IMR-90 (cell line): ENCODE data around the gene TRIM38. TPM values are rescaled to one million over a fixed set of nuclear protein-coding genes. Genes with fewer than 3 reads are reported as not detected.

Experiments
- ATAC-seq: fragments of 200-7000 bp; cut with Tn5 transposase; 2 replicates; pipeline ENCODE4 v1.9.1; 2020; ENCODE audit warnings: low read depth, mild to moderate bottlenecking, moderate library complexity
- BruUV-seq: library from RNA; stranded (reverse); fragments of 400-500 nt; replicated peaks from 2 replicates; lab custom pipeline; 2021; lab: Mats Ljungman, UMichigan
- CTCF ChIA-PET: fragments of 300-600 bp; formaldehyde crosslinking; extraction: SDS; loops from one replicate; lab custom pipeline; 2021; ENCODE audit warnings: antibody characterized with exemption; lab: Yijun Ruan, JAX
- POLR2A ChIA-PET: fragments of 300-600 bp; sonication (Branson Sonifier 250); formaldehyde crosslinking; loops from one replicate; lab custom pipeline; 2022; ENCODE audit warnings: antibody characterized with exemption; ENCODE audit not compliant: unreplicated experiment; lab: Charles Lee
- DNase-seq: peaks from one replicate; pipeline ENCODE4 v3.0.0; 2013
- H2AFZ ChIP-seq: replicated peaks from 2 replicates; pipeline ENCODE3; 2013; ENCODE audit warnings: low read length, mild to moderate bottlenecking; ENCODE audit not compliant: poor library complexity
- H2AK5ac ChIP-seq: 2 replicates; pipeline ENCODE4 v1.6.1; 2013; ENCODE audit warnings: low read depth, low read length, inconsistent platforms
- H2AK9ac ChIP-seq: replicated peaks from 2 replicates; pipeline ENCODE3; 2013; ENCODE audit warnings: mild to moderate bottlenecking, low read depth, low read length, moderate library complexity; ENCODE audit not compliant: poor library complexity
- H2BK120ac ChIP-seq: 2 replicates; pipeline ENCODE4 v1.6.1; 2013; ENCODE audit warnings: low read depth, low read length, inconsistent platforms
- H2BK15ac ChIP-seq: 3 replicates; pipeline ENCODE4 v1.6.1; 2013; ENCODE audit warnings: low read depth, low read length, inconsistent platforms
- H2BK20ac ChIP-seq: 2 replicates; pipeline ENCODE4 v1.6.1; 2013; ENCODE audit warnings: low read depth, mild to moderate bottlenecking, inconsistent platforms, low read length, moderate library complexity
- H2BK5ac ChIP-seq: 2 replicates; pipeline ENCODE4 v1.6.1; 2013; ENCODE audit warnings: mild to moderate bottlenecking, low read depth, low read length, inconsistent platforms; ENCODE audit not compliant: poor library complexity, severe bottlenecking
- H3K14ac ChIP-seq: replicated peaks from 2 replicates; pipeline ENCODE4 v1.6.1; 2013; ENCODE audit warnings: low read depth, low read length, inconsistent platforms
- H3K18ac ChIP-seq: 2 replicates; pipeline ENCODE4 v1.6.1; 2013; ENCODE audit warnings: low read depth, low read length, control low read depth
- H3K23ac ChIP-seq: 2 replicates; pipeline ENCODE4 v1.6.1; 2013; ENCODE audit warnings: low read depth, low read length, inconsistent platforms
- H3K27ac ChIP-seq: 2 replicates; pipeline ENCODE4 v1.5.1; 2013; ENCODE audit warnings: mild to moderate bottlenecking, control low read depth, low read length; ENCODE audit not compliant: insufficient read depth
- H3K27me3 ChIP-seq: 2 replicates; pipeline ENCODE4 v1.6.1; 2013; ENCODE audit warnings: low read length; ENCODE audit not compliant: control insufficient read depth, insufficient read depth
- H3K36me3 ChIP-seq: 2 replicates; pipeline ENCODE4 v1.6.1; 2013; ENCODE audit warnings: low read length, mixed read lengths; ENCODE audit not compliant: control insufficient read depth, insufficient read depth
- H3K4ac ChIP-seq: 2 replicates; pipeline ENCODE4 v1.6.1; 2013; ENCODE audit warnings: low read depth, low read length, inconsistent platforms
- H3K4me1 ChIP-seq: 2 replicates; pipeline ENCODE4 v1.6.1; 2013; ENCODE audit warnings: low read length, mixed read lengths; ENCODE audit not compliant: control insufficient read depth, insufficient read depth
- H3K4me2 ChIP-seq: 2 replicates; pipeline ENCODE4 v1.6.1; 2013; ENCODE audit warnings: low read depth, mild to moderate bottlenecking, control low read depth, low read length, moderate library complexity
- H3K4me3 ChIP-seq: 2 replicates; pipeline ENCODE4 v1.5.1; 2013; ENCODE audit warnings: low read depth, mild to moderate bottlenecking, control low read depth, low read length, moderate library complexity; ENCODE audit not compliant: insufficient read depth
- H3K56ac ChIP-seq: 2 replicates; pipeline ENCODE4 v1.6.1; 2013; ENCODE audit warnings: low read length, inconsistent platforms; ENCODE audit not compliant: insufficient read depth; ENCODE audit errors: extremely low read depth
- H3K79me1 ChIP-seq, 2 experiments: 2 replicates each; pipeline ENCODE4 v1.6.1; 2013; ENCODE audit warnings: low read length in 2 of 2, inconsistent platforms in 1 of 2, low read depth in 1 of 2
- H3K9ac ChIP-seq: 2 replicates; pipeline ENCODE4 v1.6.1; 2013; ENCODE audit warnings: low read depth, low read length, control low read depth
- H3K9me1 ChIP-seq: 2 replicates; pipeline ENCODE4 v1.6.1; 2013; ENCODE audit warnings: low read length, inconsistent platforms; ENCODE audit not compliant: insufficient read depth
- H3K9me3 ChIP-seq: 2 replicates; pipeline ENCODE4 v1.6.1; 2013; ENCODE audit warnings: low read length; ENCODE audit not compliant: control insufficient read depth, insufficient read depth
- H4K20me1 ChIP-seq: 2 replicates; pipeline ENCODE4 v1.6.1; 2013; ENCODE audit warnings: low read length, inconsistent platforms; ENCODE audit not compliant: insufficient read depth
- H4K5ac ChIP-seq: 2 replicates; pipeline ENCODE4 v1.6.1; 2013; ENCODE audit warnings: mild to moderate bottlenecking, low read depth, low read length, control low read depth
- H4K8ac ChIP-seq, 2 experiments: 2 replicates each; pipeline ENCODE4 v1.6.1; 2013; ENCODE audit warnings: low read depth in 2 of 2, low read length in 2 of 2, control low read depth in 1 of 2, inconsistent platforms in 1 of 2
- H4K91ac ChIP-seq: 2 replicates; pipeline ENCODE4 v1.6.1; 2013; ENCODE audit warnings: low read depth, low read length, inconsistent platforms; ENCODE audit not compliant: insufficient read depth
- BHLHE40 ChIP-seq: fragments of 150-350 bp; IDR thresholded peaks from 2 replicates; pipeline ENCODE4 v1.6.1; 2016; ENCODE audit warnings: mild to moderate bottlenecking, low read depth, low read length
- CEBPB ChIP-seq: IDR thresholded peaks from 2 replicates; pipeline ENCODE4 v1.6.1; 2012; ENCODE audit warnings: low read depth, low read length, improper control_type of control experiment
- CHD1 ChIP-seq: IDR thresholded peaks from 2 replicates; pipeline ENCODE4 v1.6.1; 2012; ENCODE audit warnings: low read depth, low read length, improper control_type of control experiment
- FOS ChIP-seq: fragments of 150-350 bp; IDR thresholded peaks from 2 replicates; pipeline ENCODE4 v1.6.1; 2016; ENCODE audit warnings: low read depth, low read length
- MAFK ChIP-seq: IDR thresholded peaks from 2 replicates; pipeline ENCODE4 v1.6.1; 2012; ENCODE audit warnings: low read depth, low read length, improper control_type of control experiment
- MAZ ChIP-seq: IDR thresholded peaks from 2 replicates; pipeline ENCODE4 v1.6.1; 2012; ENCODE audit warnings: low read depth, mild to moderate bottlenecking, low read length, improper control_type of control experiment, moderate library complexity, borderline replicate concordance
- MXI1 ChIP-seq: IDR thresholded peaks from 2 replicates; pipeline ENCODE4 v1.6.1; 2012; ENCODE audit warnings: low read depth, mild to moderate bottlenecking, low read length, moderate library complexity, borderline replicate concordance
- NFE2L2 ChIP-seq: fragments of 150-350 bp; IDR thresholded peaks from 2 replicates; pipeline ENCODE4 v1.6.1; 2016; ENCODE audit warnings: low read depth, mild to moderate bottlenecking, low read length
- POLR2A ChIP-seq: IDR thresholded peaks from 2 replicates; pipeline ENCODE4 v1.6.1; 2012; ENCODE audit warnings: mild to moderate bottlenecking, low read depth, low read length
- RAD21 ChIP-seq: IDR thresholded peaks from 2 replicates; pipeline ENCODE4 v1.6.1; 2012; ENCODE audit warnings: low read length, improper control_type of control experiment
- RCOR1 ChIP-seq: IDR thresholded peaks from 2 replicates; pipeline ENCODE4 v1.6.1; 2012; ENCODE audit warnings: mild to moderate bottlenecking, low read length, improper control_type of control experiment; ENCODE audit not compliant: insufficient replicate concordance
- RFX5 ChIP-seq: IDR thresholded peaks from 2 replicates; pipeline ENCODE4 v1.8.0; 2012; ENCODE audit warnings: low read depth, mild to moderate bottlenecking, low read length, moderate library complexity
- SMC3 ChIP-seq: fragments of 150-350 bp; IDR thresholded peaks from 2 replicates; pipeline ENCODE4 v1.6.1; 2016; ENCODE audit warnings: low read depth, mild to moderate bottlenecking, antibody characterized with exemption, low read length, moderate library complexity
- dilution Hi-C: fragments of 300-500 bp; cut with HindIII; formaldehyde crosslinking; loops from one replicate; pipeline ENCODE4 v1.14.3; 2018; ENCODE audit warnings: low sequenced_read_pairs; ENCODE audit not compliant: unreplicated experiment
- in situ Hi-C: fragments of 300-500 bp; cut with MboI; formaldehyde crosslinking; loops from 3 replicates; pipeline ENCODE4 v1.14.3; 2019; ENCODE audit warnings: low sequenced_read_pairs, inconsistent platforms, mixed read lengths
- intact Hi-C: fragments of 100-400 bp; cut with micrococcal nuclease; formaldehyde crosslinking; loops from 2 replicates; pipeline ENCODE4 v1.10.0; 2022
- polyA plus RNA-seq, 3 experiments: library from polyadenylated mRNA; depleted of rRNA; stranded (reverse); fragments of >200 nt; gene quantifications; 2 replicates each; pipeline ENCODE4 v1.2.3, GENCODE V29; 2012; ENCODE audit warnings: low replicate concordance in 1 of 3
- total RNA-seq: library from RNA; depleted of rRNA; stranded (reverse); fragments of >200 nt; gene quantifications from 2 replicates; pipeline ENCODE4 v1.2.3, GENCODE V29; 2012
- TF ChIP-seq, protein P1 (sequence below): fragments of 150-350 bp; IDR thresholded peaks from 2 replicates; pipeline ENCODE4 v1.6.1; 2017; ENCODE audit warnings: mild to moderate bottlenecking, antibody characterized with exemption, low read length, low read depth
- TF ChIP-seq, protein P2 (sequence below): conservative IDR thresholded peaks from 2 replicates; pipeline ENCODE4 v1.5.1; 2012; ENCODE audit warnings: mild to moderate bottlenecking, low read depth, low read length, improper control_type of control experiment

The TRIM38 gene
- total and polyA plus RNA-seq, 2 of the 4 experiments (the other 2 are of a cell fraction), result 4.1 to 6.3 TPM

DNA sequence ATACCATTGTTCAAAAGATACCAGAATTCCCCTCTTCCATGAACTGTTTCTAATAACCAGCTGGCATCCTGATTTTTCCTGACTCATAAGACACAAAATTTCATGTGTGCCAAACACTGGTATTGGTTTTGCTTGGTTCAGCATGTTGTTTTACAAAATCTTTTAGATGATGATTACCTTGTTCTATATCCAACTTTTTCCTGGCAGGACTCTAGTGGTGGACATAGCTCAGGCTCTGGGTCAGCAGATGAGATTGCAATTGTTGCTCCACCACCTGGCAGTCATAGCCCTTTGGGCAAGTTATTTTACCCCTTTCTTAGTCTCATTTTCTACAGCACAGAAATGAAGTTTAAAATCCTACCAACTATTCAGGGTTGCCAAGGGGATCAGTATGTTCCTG, 6.2 kb downstream of the TRIM38 start:
- no peak overlapping the region for H3K18ac ChIP-seq
- no peak overlapping the region for H3K23ac ChIP-seq
- H3K4me2 ChIP-seq, result no peak overlapping the region
- ChIA-PET POLR2A (interaction anchor here (0.6 kb wide), 1 partner anchor 18 kb away, joined by 14 read pairs; no protein-coding TSS in a partner anchor), CTCF (interaction anchor here (1.9 kb wide), 1 partner anchor 23 kb away, joined by 12 read pairs; no protein-coding TSS in a partner anchor)
- no peaks in the 10 kb centered on the region for H3K27me3 ChIP-seq
- H2AK9ac ChIP-seq, result no peak overlapping the region
- DNase-seq (peak; percentile 17), ATAC-seq (no peak)
- no peak overlapping the region for H4K91ac ChIP-seq
- peaks cover 6% of the 10 kb centered on the region; the same call in 1 of the 2 replicates for H4K20me1 ChIP-seq
- peaks cover 40% of the 10 kb centered on the region for H3K36me3 ChIP-seq
- H2BK20ac ChIP-seq, result no peak overlapping the region
- H3K9me1 ChIP-seq, result 0 out of 2 replicates have a peak, but pooled peaks cover 14% of the 10 kb centered on the region
- no peak overlapping the region for H2AFZ ChIP-seq
- intact Hi-C loops (no loop called here), in situ Hi-C loops (no loop called here), dilution Hi-C loops (no loop called here)
- no peak overlapping the region for H3K4me3 ChIP-seq
- H2BK15ac ChIP-seq, result no peak overlapping the region
- no peak for TF ChIP-seq NFE2L2
- TF ChIP-seq RFX5, result no peak
- TF ChIP-seq CHD1, result no peak
- TF ChIP-seq SMC3, result no peak
- no peak for TF ChIP-seq BHLHE40
- no peak for TF ChIP-seq MAZ
- no peak for TF ChIP-seq POLR2A
- TF ChIP-seq, protein P1, sequence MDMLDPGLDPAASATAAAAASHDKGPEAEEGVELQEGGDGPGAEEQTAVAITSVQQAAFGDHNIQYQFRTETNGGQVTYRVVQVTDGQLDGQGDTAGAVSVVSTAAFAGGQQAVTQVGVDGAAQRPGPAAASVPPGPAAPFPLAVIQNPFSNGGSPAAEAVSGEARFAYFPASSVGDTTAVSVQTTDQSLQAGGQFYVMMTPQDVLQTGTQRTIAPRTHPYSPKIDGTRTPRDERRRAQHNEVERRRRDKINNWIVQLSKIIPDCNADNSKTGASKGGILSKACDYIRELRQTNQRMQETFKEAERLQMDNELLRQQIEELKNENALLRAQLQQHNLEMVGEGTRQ, result no peak
- TF ChIP-seq RAD21, result no peak
- no peak for TF ChIP-seq FOS
- no peak for TF ChIP-seq CEBPB
- no peak for TF ChIP-seq MXI1
- no peak for TF ChIP-seq MAFK
- TF ChIP-seq, protein P2, sequence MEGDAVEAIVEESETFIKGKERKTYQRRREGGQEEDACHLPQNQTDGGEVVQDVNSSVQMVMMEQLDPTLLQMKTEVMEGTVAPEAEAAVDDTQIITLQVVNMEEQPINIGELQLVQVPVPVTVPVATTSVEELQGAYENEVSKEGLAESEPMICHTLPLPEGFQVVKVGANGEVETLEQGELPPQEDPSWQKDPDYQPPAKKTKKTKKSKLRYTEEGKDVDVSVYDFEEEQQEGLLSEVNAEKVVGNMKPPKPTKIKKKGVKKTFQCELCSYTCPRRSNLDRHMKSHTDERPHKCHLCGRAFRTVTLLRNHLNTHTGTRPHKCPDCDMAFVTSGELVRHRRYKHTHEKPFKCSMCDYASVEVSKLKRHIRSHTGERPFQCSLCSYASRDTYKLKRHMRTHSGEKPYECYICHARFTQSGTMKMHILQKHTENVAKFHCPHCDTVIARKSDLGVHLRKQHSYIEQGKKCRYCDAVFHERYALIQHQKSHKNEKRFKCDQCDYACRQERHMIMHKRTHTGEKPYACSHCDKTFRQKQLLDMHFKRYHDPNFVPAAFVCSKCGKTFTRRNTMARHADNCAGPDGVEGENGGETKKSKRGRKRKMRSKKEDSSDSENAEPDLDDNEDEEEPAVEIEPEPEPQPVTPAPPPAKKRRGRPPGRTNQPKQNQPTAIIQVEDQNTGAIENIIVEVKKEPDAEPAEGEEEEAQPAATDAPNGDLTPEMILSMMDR, result no peak
- TF ChIP-seq RCOR1, result no peak
- H4K5ac ChIP-seq, result no peak overlapping the region
- BruUV-seq, result no TSS peak
- no peak overlapping the region for H4K8ac ChIP-seq
- H3K14ac ChIP-seq, result no peak overlapping the region
- no peak overlapping the region for H3K4ac ChIP-seq
- no peak overlapping the region for H2AK5ac ChIP-seq
- H3K79me1 ChIP-seq, result peaks cover 24 to 45% of the 10 kb centered on the region in 2 experiments
- no peak overlapping the region for H3K27ac ChIP-seq
- no peak overlapping the region for H2BK5ac ChIP-seq
- H3K9me3 ChIP-seq, result no peaks in the 10 kb centered on the region
- H2BK120ac ChIP-seq, result no peak overlapping the region
- no peak overlapping the region for H3K56ac ChIP-seq
- no peak overlapping the region for H3K9ac ChIP-seq
- peaks cover 14% of the 10 kb centered on the region for H3K4me1 ChIP-seq
